ENCODE results near the gene ITGB1. TPM values are rescaled to one million over a fixed set of nuclear protein-coding genes. Genes with fewer than 3 reads are reported as not detected.

Gene ITGB1
- total and polyA plus RNA-seq, 9 of the 15 experiments (the other 6 are each of a cell fraction or from before 2014, with no cell fraction given), result 40.2 to 194 (median 155) TPM

DNA sequence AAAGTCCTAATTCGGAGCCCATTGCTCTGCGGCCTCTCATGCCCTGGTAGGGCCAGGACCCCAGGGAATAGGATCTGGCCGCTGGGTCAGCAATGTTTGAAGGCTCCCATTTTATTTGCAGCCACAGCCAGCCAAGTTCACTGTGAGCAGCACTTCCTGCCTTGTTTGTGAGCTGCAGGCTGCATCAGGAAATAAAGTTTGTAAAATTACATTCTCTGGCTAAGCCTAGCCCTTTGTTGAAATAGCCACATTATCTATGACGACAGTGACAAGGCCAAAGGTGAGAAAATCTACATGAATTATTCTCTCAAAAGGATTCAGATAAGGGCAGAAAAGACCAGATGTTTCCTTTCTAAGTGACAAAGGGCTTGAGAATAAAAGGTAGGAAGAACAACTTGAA is 23.7 kb upstream of the ITGB1 start (continued):
- TF ChIP-seq GTF2F1 (IDR thresholded peaks at IDR 0.05; ENCODE audit: low read depth, low read length), result no peak
- TF ChIP-seq SOX6 (IDR thresholded peaks at IDR 0.05), result peak; percentile 53; the same call in 1 of the 2 replicates
- no peak for TF ChIP-seq SIRT6 (IDR thresholded peaks at IDR 0.05; ENCODE audit: low read depth, low read length)
- TF ChIP-seq ZNF589 (CRISPR knock-in tag; IDR thresholded peaks at IDR 0.05; ENCODE audit: low read depth), result no peak

- 11% methylated on average over 38 of the region's 38 CpGs for WGBS (ENCODE audit: insufficient coverage, low coverage, missing lambda C conversion rate)
- no peaks in the 10 kb centered on the region for H4K20me1 ChIP-seq (replicated peaks; ENCODE audit: control insufficient read depth, insufficient read depth, low read length)
- H3K4me1 ChIP-seq (replicated peaks in 1 of 2; ENCODE audit: control insufficient read depth in 2 of 2, insufficient read depth in 2 of 2, low read length in 2 of 2), result peaks cover 22 to 33% of the 10 kb centered on the region in 2 experiments
- in situ Hi-C loops (cut with MboI) (no loop called here), intact Hi-C loops (cut with micrococcal nuclease) (loop anchor here (1.0 kb wide), 1 partner anchor 10 kb away; no protein-coding TSS in a partner anchor)
- TSS peak; percentile 86 for BruUV-seq (replicated peaks)
- H3K27ac ChIP-seq (ENCODE audit: extremely low read depth, low read depth, low read length), result peak overlapping the region; percentile 82
- POLR2A ChIA-PET, result interaction anchor here (0.6 to 1.5 kb wide), 11 partner anchors 9 to 750 kb away, joined by 3 to 9 read pairs (median 4); no protein-coding TSS in a partner anchor
- no peaks in the 10 kb centered on the region for H3K79me2 ChIP-seq (ENCODE audit: control insufficient read depth, insufficient read depth, low read length)
- no peaks in the 10 kb centered on the region for H3K9me3 ChIP-seq (replicated peaks; ENCODE audit: control insufficient read depth, insufficient read depth, low read depth, low read length)
- peak; percentile 97 for ATAC-seq
- H3K27me3 ChIP-seq (ENCODE audit: control insufficient read depth in 2 of 2, insufficient read depth in 2 of 2, low read length in 2 of 2), result no peaks in the 10 kb centered on the region
- peak overlapping the region; percentile 44 for H3K4me3 ChIP-seq
- peak overlapping the region; percentile 62 to 91 for H3K9ac ChIP-seq (ENCODE audit: insufficient read depth in 1 of 2, low read depth in 2 of 2, low read length in 2 of 2)
- CTCF ChIA-PET (ENCODE audit: low intra/inter-chr PET ratio), result no interaction called here
- peak overlapping the region; percentile 82 for H3K4me2 ChIP-seq (ENCODE audit: insufficient read depth, low read length)
- peak overlapping the region; percentile 93 for H2AFZ ChIP-seq (ENCODE audit: low read depth, low read length)
- H3K9me1 ChIP-seq (ENCODE audit: control insufficient read depth, insufficient read depth, low read length), result no peaks in the 10 kb centered on the region
- peak; percentile 70 to 93 (median 76) for DNase-seq (ENCODE audit: extremely low read depth in 1 of 4, low spot score in 3 of 4)
- peak; percentile 90 for FAIRE-seq
- no peaks in the 10 kb centered on the region for H3K36me3 ChIP-seq (ENCODE audit: control insufficient read depth, insufficient read depth, low read length)
- no peak for TF ChIP-seq KAT8 (IDR thresholded peaks at IDR 0.05; ENCODE audit: low read depth)
- TF ChIP-seq DDX20 (tag; IDR thresholded peaks at IDR 0.05; ENCODE audit: low read depth), result no peak
- TF ChIP-seq NR2C2 (CRISPR knock-in tag; IDR thresholded peaks at IDR 0.05), result no peak
- peak; percentile 78 for TF ChIP-seq NR2C2 (tag; IDR thresholded peaks at IDR 0.05)
- TF ChIP-seq ZNF507 (tag; conservative IDR thresholded peaks at IDR 0.05), result no peak
- TF ChIP-seq FOXJ2 (tag; IDR thresholded peaks at IDR 0.05), result peak; percentile 60; the same call in 1 of the 2 replicates
- no peak for TF ChIP-seq KLF1 (tag; IDR thresholded peaks at IDR 0.05)
- peak in 1 of 2 experiments; percentile 82; a peak in 2 of 4 replicates for TF ChIP-seq ZNF639 (CRISPR knock-in tag; conservative IDR thresholded peaks at IDR 0.05 in 1 of 2, IDR thresholded peaks at IDR 0.05 in 1 of 2)
- peak; percentile 38 to 61; a peak in 2 of 4 replicates for TF ChIP-seq MAZ (CRISPR knock-in tag; conservative IDR thresholded peaks at IDR 0.05 in 1 of 2, IDR thresholded peaks at IDR 0.05 in 1 of 2)
- 0 out of 2 replicates have a peak, but pooled peaks have one; percentile 6 for TF ChIP-seq MECOM (CRISPR knock-in tag; IDR thresholded peaks at IDR 0.05)
- TF ChIP-seq PURB (CRISPR knock-in tag; IDR thresholded peaks at IDR 0.05; ENCODE audit: low read depth), result no peak
- peak; percentile 98 for TF ChIP-seq BHLHE40 (IDR thresholded peaks at IDR 0.05; ENCODE audit: low read length)
- no peak for TF ChIP-seq ZNF586 (CRISPR knock-in tag; conservative IDR thresholded peaks at IDR 0.05)
- TF ChIP-seq CHD2 (IDR thresholded peaks at IDR 0.05; ENCODE audit: low read depth, low read length), result no peak
- peak; percentile 98 for TF ChIP-seq TOE1 (IDR thresholded peaks at IDR 0.05; ENCODE audit: borderline replicate concordance)
- TF ChIP-seq TOE1 (CRISPR knock-in tag; IDR thresholded peaks at IDR 0.05; ENCODE audit: borderline replicate concordance, low read depth), result 0 out of 2 replicates have a peak, but pooled peaks have one; percentile 27
Measured at GRCh38 chr10:32980558-32981468, 22.8 kb upstream of the ITGB1 start.
